H9 (cell line): Measurements from ENCODE around the gene PKD1. TPM values are rescaled to one million over a fixed set of nuclear protein-coding genes. Genes with fewer than 3 reads are reported as not detected.
"Not testable (repeated sequence)": the region's sequence is repeated elsewhere in the genome, so short reads cannot be mapped to it uniquely, and the experiment has no call there.

Experiments used
- DNase-seq: peaks from one replicate; pipeline ENCODE4 v3.0.0-alpha.2; 2017
- H2AFZ ChIP-seq: one replicate; pipeline ENCODE4 v1.6.1; 2013; ENCODE audit warnings: mild to moderate bottlenecking, low read length, control low read depth, moderate library complexity
- H2AK5ac ChIP-seq: 2 replicates; pipeline ENCODE4 v1.6.1; 2013; ENCODE audit warnings: low read length, control low read depth, mixed read lengths; ENCODE audit not compliant: insufficient read length
- H2BK120ac ChIP-seq: one replicate; pipeline ENCODE4 v1.6.1; 2013; ENCODE audit warnings: low read depth, mild to moderate bottlenecking, low read length, control low read depth, inconsistent platforms; ENCODE audit not compliant: poor library complexity, severe bottlenecking
- H2BK12ac ChIP-seq: 2 replicates; pipeline ENCODE4 v1.6.1; 2013; ENCODE audit warnings: low read length, control low read depth, mixed read lengths, low read depth; ENCODE audit not compliant: insufficient read length
- H2BK15ac ChIP-seq: 2 replicates; pipeline ENCODE4 v1.6.1; 2013; ENCODE audit warnings: low read depth, low read length, control low read depth
- H2BK20ac ChIP-seq: one replicate; pipeline ENCODE4 v1.6.1; 2013; ENCODE audit warnings: low read depth, mild to moderate bottlenecking, low read length, control low read depth, inconsistent platforms; ENCODE audit not compliant: poor library complexity, severe bottlenecking
- H2BK5ac ChIP-seq: 2 replicates; pipeline ENCODE4 v1.6.1; 2013; ENCODE audit warnings: low read length, control low read depth, mixed read lengths; ENCODE audit not compliant: insufficient read length
- H3K14ac ChIP-seq: 2 replicates; pipeline ENCODE4 v1.6.1; 2013; ENCODE audit warnings: low read length, control low read depth; ENCODE audit not compliant: insufficient read depth
- H3K18ac ChIP-seq: 2 replicates; pipeline ENCODE4 v1.6.1; 2013; ENCODE audit warnings: low read depth, mild to moderate bottlenecking, mixed read lengths, low read length, control low read depth; ENCODE audit not compliant: insufficient read length
- H3K23ac ChIP-seq: 2 replicates; pipeline ENCODE4 v1.6.1; 2013; ENCODE audit warnings: low read length, control low read depth, mixed read lengths, low read depth; ENCODE audit not compliant: insufficient read length
- H3K23me2 ChIP-seq: 2 replicates; pipeline ENCODE4 v1.6.1; 2013; ENCODE audit warnings: low read depth, mild to moderate bottlenecking, mixed read lengths, low read length, control low read depth; ENCODE audit not compliant: insufficient read length, poor library complexity, severe bottlenecking
- H3K27ac ChIP-seq: 2 replicates; pipeline ENCODE4 v1.5.1; 2013; ENCODE audit warnings: low read length, control low read depth, mixed read lengths, low read depth; ENCODE audit not compliant: insufficient read length
- H3K27me3 ChIP-seq: 2 replicates; pipeline ENCODE4 v1.6.1; 2013; ENCODE audit warnings: low read length, control low read depth, inconsistent platforms; ENCODE audit not compliant: insufficient read depth
- H3K4ac ChIP-seq: 2 replicates; pipeline ENCODE4 v1.6.1; 2013; ENCODE audit warnings: low read depth, mild to moderate bottlenecking, control low read depth, inconsistent platforms, low read length, moderate library complexity
- H3K4me1 ChIP-seq: 2 replicates; pipeline ENCODE4 v1.6.1; 2013; ENCODE audit warnings: low read length, control low read depth, inconsistent platforms; ENCODE audit not compliant: insufficient read depth
- H3K4me2 ChIP-seq: 2 replicates; pipeline ENCODE4 v1.6.1; 2013; ENCODE audit warnings: low read length, control low read depth, mixed read lengths; ENCODE audit not compliant: insufficient read length, insufficient read depth
- H3K56ac ChIP-seq: 2 replicates; pipeline ENCODE4 v1.6.1; 2013; ENCODE audit warnings: low read depth, mild to moderate bottlenecking, mixed read lengths, low read length, control low read depth; ENCODE audit not compliant: insufficient read length
- H3K79me1 ChIP-seq: 2 replicates; pipeline ENCODE4 v1.6.1; 2013; ENCODE audit warnings: low read depth, mild to moderate bottlenecking, moderate library complexity, low read length, control low read depth, inconsistent platforms; ENCODE audit not compliant: insufficient read depth, poor library complexity, severe bottlenecking
- H3K79me2 ChIP-seq: 2 replicates; pipeline ENCODE4 v1.6.1; 2013; ENCODE audit warnings: low read length, control low read depth, inconsistent platforms; ENCODE audit not compliant: insufficient read depth
- H3K9ac ChIP-seq: 2 replicates; pipeline ENCODE4 v1.6.1; 2013; ENCODE audit warnings: low read length, control low read depth, mixed read lengths; ENCODE audit not compliant: insufficient read length; ENCODE audit errors: extremely low read depth
- H3K9me3 ChIP-seq: one replicate; pipeline ENCODE4 v1.6.1; 2013; ENCODE audit warnings: low read depth, low read length, inconsistent platforms; ENCODE audit not compliant: control insufficient read depth
- H3T11ph ChIP-seq: one replicate; pipeline ENCODE4 v1.6.1; 2013; ENCODE audit warnings: mild to moderate bottlenecking, low read length, control low read depth, inconsistent platforms
- H4K20me1 ChIP-seq: one replicate; pipeline ENCODE4 v1.6.1; 2013; ENCODE audit not compliant: control insufficient read depth, insufficient read length, insufficient read depth
- H4K5ac ChIP-seq: 2 replicates; pipeline ENCODE4 v1.6.1; 2013; ENCODE audit warnings: low read depth, mild to moderate bottlenecking, mixed read lengths, low read length, control low read depth; ENCODE audit not compliant: insufficient read length
- H4K8ac ChIP-seq: replicated peaks from 2 replicates; pipeline ENCODE4 v1.6.1; 2013; ENCODE audit warnings: low read length, control low read depth, mixed read lengths, low read depth; ENCODE audit not compliant: insufficient read length
- H4K91ac ChIP-seq: 2 replicates; pipeline ENCODE4 v1.6.1; 2013; ENCODE audit warnings: low read depth, mild to moderate bottlenecking, moderate library complexity, mixed read lengths, low read length, control low read depth; ENCODE audit not compliant: insufficient read length
- H3K27ac Mint-ChIP-seq, 3 experiments: 2 replicates in 2 of 3; 3 replicates in 1 of 3; pipeline ENCODE4 v1.8.0; 2020 to 2021; ENCODE audit warnings: mixed read lengths in 3 of 3, mild to moderate bottlenecking in 1 of 3, moderate library complexity in 1 of 3
- H3K27me3 Mint-ChIP-seq: 2 replicates; pipeline ENCODE4 v1.8.0; 2021; ENCODE audit warnings: low read depth, mild to moderate bottlenecking, moderate library complexity, mixed read lengths
- H3K36me3 Mint-ChIP-seq, 3 experiments: 2 replicates in 2 of 3; 3 replicates in 1 of 3; pipeline ENCODE4 v1.8.0; 2020 to 2021; ENCODE audit warnings: low read depth in 3 of 3, mixed read lengths in 3 of 3; ENCODE audit not compliant: insufficient read depth in 1 of 3
- H3K4me1 Mint-ChIP-seq, 2 experiments: 2 replicates each; pipeline ENCODE4 v1.8.0; 2020; ENCODE audit warnings: mixed read lengths in 2 of 2
- H3K4me3 Mint-ChIP-seq, 2 experiments: 2 replicates in 1 of 2; 3 replicates in 1 of 2; pipeline ENCODE4 v1.8.0; 2020 to 2021; ENCODE audit warnings: mild to moderate bottlenecking in 2 of 2, mixed read lengths in 2 of 2, moderate library complexity in 1 of 2
- H3K9me3 Mint-ChIP-seq, 2 experiments: 2 replicates in 1 of 2; 3 replicates in 1 of 2; pipeline ENCODE4 v1.8.0; 2020; ENCODE audit warnings: mild to moderate bottlenecking in 2 of 2, mixed read lengths in 2 of 2, moderate library complexity in 1 of 2
- WGBS: extraction: QIAGEN DNeasy Blood & Tissue Kit; methylation state at CpG from one replicate; pipeline ENCODE4 v1.1.7; 2013; ENCODE audit warnings: missing lambda C conversion rate, low lambda C conversion rate, mixed read lengths; ENCODE audit not compliant: insufficient read length; ENCODE audit errors: extremely low coverage; 5-methylcytosine and 5-hydroxymethylcytosine counted together
- total RNA-seq: library from RNA; stranded (reverse); gene quantifications from 2 replicates; pipeline ENCODE4 v1.2.1, GENCODE V29; 2021

The PKD1 gene
- total RNA-seq, 1 experiment from 2014 or later = 88.0 TPM

- H3K9ac ChIP-seq, H2BK15ac ChIP-seq, H4K20me1 ChIP-seq, H3K23me2 ChIP-seq, H4K5ac ChIP-seq, DNase-seq, H2AFZ ChIP-seq, H4K8ac ChIP-seq, H3K4me1 Mint-ChIP-seq, H3K56ac ChIP-seq, H3K4me1 ChIP-seq, H3T11ph ChIP-seq, H4K91ac ChIP-seq, H3K27ac ChIP-seq, H3K79me1 ChIP-seq, H3K4ac ChIP-seq, H3K9me3 Mint-ChIP-seq, H2BK5ac ChIP-seq, H3K14ac ChIP-seq, H3K79me2 ChIP-seq, H3K4me2 ChIP-seq, H2BK12ac ChIP-seq, H3K9me3 ChIP-seq, H3K23ac ChIP-seq, H3K18ac ChIP-seq, H3K27ac Mint-ChIP-seq, H2BK20ac ChIP-seq, H2BK120ac ChIP-seq, H3K27me3 ChIP-seq, H2AK5ac ChIP-seq, H3K27me3 Mint-ChIP-seq, H3K4me3 Mint-ChIP-seq: not testable (repeated sequence)
- H3K36me3 Mint-ChIP-seq = peaks cover 5 to 32% (median 16%) of the 10 kb centered on the region in 3 experiments; a peak in 6 of 7 replicates
- WGBS = no CpG with 5 or more reads among the region's 38 CpGs
Measured at GRCh38 chr16:2106211-2106610, 29.5 kb downstream of the PKD1 start.

GRCh38 chr16:2105769-2106168, 29.9 kb downstream of the PKD1 start:
- not testable (repeated sequence) for H3K79me2 ChIP-seq, H4K8ac ChIP-seq, H3K14ac ChIP-seq, H3K23ac ChIP-seq, H2BK120ac ChIP-seq, H3K9me3 Mint-ChIP-seq, H4K20me1 ChIP-seq, H3K9me3 ChIP-seq, H3K18ac ChIP-seq, H3K4me2 ChIP-seq, H3K4ac ChIP-seq, H4K91ac ChIP-seq, H3K27ac ChIP-seq, H2BK20ac ChIP-seq, H3K4me1 Mint-ChIP-seq, H3K79me1 ChIP-seq, H3K4me3 Mint-ChIP-seq, DNase-seq, H3K27me3 ChIP-seq, H2BK5ac ChIP-seq, H4K5ac ChIP-seq, H2AK5ac ChIP-seq, H2BK12ac ChIP-seq, H3K4me1 ChIP-seq, H3K27me3 Mint-ChIP-seq, H3T11ph ChIP-seq, H2AFZ ChIP-seq, H3K23me2 ChIP-seq, H3K9ac ChIP-seq, H2BK15ac ChIP-seq
- no CpG with 5 or more reads among the region's 22 CpGs for WGBS
- H3K56ac ChIP-seq = peak overlapping the region; percentile 82
- Mint-ChIP-seq H3K27ac (0 out of 7 replicates have a peak overlapping the region, but pooled peaks of 1 of the 3 experiments have one; percentile 63), H3K36me3 (peaks cover 7 to 31% (median 16%) of the 10 kb centered on the region in 3 experiments; a peak in 6 of 7 replicates)
